Measurements from ENCODE around the gene TAF4. TPM values are rescaled to one million over a fixed set of nuclear protein-coding genes. Genes with fewer than 3 reads are reported as not detected.

Gene TAF4
- total and polyA plus RNA-seq, 8 donors = 14.1 to 21.0 (median 17.1) TPM

DNA sequence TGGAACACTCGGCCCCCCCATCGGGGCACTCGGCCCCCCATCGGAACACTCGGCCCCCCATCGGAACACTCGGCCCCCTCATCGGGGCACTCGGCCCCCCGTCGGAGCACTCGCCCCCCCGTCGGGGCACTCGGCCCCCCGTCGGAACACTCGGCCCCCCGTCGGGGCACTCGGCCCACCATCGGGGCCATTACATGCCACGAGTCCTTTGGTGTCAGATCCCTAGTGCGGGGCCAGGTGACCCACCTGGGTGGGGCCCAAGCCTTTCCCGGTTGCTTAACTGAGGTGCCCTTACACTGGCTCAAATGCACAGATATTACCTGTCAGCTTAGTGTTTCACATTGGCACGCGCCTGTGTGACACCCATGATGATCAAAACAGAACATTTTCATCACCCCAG, 95.9 kb downstream of the TAF4 start:
- Histone ChIP-seq H3K4me1 (no peaks in the 10 kb centered on the region), H3K27ac (no peak overlapping the region), H3K4me3 (no peak overlapping the region), H3K27me3 (peaks cover 13 to 29% of the 10 kb centered on the region in 2 donors), H3K36me3 (peaks cover 0 to 28% of the 10 kb centered on the region in 2 donors), H3K9me3 (no peaks in the 10 kb centered on the region)
- TF ChIP-seq, protein P1, sequence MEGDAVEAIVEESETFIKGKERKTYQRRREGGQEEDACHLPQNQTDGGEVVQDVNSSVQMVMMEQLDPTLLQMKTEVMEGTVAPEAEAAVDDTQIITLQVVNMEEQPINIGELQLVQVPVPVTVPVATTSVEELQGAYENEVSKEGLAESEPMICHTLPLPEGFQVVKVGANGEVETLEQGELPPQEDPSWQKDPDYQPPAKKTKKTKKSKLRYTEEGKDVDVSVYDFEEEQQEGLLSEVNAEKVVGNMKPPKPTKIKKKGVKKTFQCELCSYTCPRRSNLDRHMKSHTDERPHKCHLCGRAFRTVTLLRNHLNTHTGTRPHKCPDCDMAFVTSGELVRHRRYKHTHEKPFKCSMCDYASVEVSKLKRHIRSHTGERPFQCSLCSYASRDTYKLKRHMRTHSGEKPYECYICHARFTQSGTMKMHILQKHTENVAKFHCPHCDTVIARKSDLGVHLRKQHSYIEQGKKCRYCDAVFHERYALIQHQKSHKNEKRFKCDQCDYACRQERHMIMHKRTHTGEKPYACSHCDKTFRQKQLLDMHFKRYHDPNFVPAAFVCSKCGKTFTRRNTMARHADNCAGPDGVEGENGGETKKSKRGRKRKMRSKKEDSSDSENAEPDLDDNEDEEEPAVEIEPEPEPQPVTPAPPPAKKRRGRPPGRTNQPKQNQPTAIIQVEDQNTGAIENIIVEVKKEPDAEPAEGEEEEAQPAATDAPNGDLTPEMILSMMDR (IDR thresholded peaks at IDR 0.05) = no peak
- intact Hi-C loops (cut with DNase I) = no loop called here
- DNase-seq (peak in 1 of 4 donors; percentile 44), ATAC-seq (no peak)

DNA sequence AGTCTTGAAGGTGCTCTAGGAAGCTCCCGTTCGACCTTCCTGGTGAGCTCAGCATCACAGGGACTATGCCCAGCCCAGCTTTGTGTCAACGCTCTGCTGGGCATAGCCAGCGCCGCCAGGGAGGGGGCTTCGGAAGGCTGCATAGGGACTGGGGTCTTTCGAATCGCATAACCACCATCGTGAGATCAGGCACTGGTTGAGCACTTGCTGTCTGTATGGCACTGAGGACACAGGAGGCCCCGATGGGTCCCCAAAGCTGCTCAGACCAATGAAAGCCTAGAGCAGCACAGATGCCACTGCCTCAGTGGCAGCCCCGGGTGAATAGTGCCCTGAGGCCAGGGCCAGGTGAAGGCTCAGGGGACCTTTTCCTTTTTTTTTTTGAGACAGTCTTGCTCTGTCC, 96.7 kb downstream of the TAF4 start:
- intact Hi-C loops (cut with DNase I) = no loop called here
- DNase-seq = no peak
- ATAC-seq = no peak
- H3K4me1 ChIP-seq = no peaks in the 10 kb centered on the region
- no peak overlapping the region for H3K4me3 ChIP-seq
- no peak overlapping the region for H3K27ac ChIP-seq
- H3K36me3 ChIP-seq = peaks cover 0 to 20% of the 10 kb centered on the region in 2 donors
- H3K27me3 ChIP-seq = peaks cover 14 to 38% of the 10 kb centered on the region in 2 donors
- H3K9me3 ChIP-seq = no peaks in the 10 kb centered on the region
- TF ChIP-seq, protein P1 (IDR thresholded peaks at IDR 0.05) = no peak

DNA sequence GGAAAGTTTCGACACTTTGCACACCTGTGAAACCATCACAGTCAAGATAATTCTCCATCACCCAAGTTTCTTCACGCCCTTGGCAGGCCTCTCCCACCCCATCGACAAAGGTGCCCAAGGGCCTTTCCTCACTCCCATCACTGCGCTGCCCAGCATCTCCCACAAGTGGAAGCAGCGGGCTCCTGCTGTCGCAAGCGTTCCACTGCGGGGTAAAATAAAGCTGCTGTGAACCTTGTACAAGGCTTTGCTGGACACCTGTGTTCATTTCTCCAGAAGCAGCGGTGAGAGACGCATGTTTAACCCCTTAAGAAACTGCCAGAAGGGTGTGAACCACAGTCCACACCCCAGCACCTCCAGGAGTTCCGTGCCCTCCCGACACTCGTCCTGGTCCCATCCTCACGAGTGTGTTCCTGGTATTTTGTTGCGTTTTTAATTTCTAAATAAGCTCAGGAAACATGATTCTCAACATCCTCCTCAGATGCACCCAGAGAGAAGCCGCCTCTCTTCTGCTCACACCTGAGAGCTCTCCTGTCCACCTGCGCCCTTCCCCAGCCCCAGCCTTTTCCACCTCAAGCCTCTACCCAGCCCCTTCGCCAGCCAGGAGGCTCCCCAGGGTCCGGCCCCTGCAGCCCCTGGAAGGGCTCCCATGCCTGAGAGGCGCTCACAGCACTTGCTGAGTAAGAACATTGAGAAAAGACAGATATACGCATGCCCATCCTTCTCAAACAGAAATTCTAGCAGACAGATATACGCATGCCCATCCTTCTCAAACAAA, 97.5 kb downstream of the TAF4 start:
- Histone ChIP-seq H3K27me3 (peaks cover 14 to 45% of the 10 kb centered on the region in 2 donors), H3K36me3 (peaks cover 0 to 13% of the 10 kb centered on the region in 2 donors), H3K4me3 (no peak overlapping the region), H3K4me1 (no peaks in the 10 kb centered on the region), H3K9me3 (no peaks in the 10 kb centered on the region), H3K27ac (no peak overlapping the region)
- intact Hi-C loops (cut with DNase I) = no loop called here
- DNase-seq (peak in 1 of 4 donors; percentile 48), ATAC-seq (no peak)
- TF ChIP-seq, protein P1 (IDR thresholded peaks at IDR 0.05) = no peak

DNA sequence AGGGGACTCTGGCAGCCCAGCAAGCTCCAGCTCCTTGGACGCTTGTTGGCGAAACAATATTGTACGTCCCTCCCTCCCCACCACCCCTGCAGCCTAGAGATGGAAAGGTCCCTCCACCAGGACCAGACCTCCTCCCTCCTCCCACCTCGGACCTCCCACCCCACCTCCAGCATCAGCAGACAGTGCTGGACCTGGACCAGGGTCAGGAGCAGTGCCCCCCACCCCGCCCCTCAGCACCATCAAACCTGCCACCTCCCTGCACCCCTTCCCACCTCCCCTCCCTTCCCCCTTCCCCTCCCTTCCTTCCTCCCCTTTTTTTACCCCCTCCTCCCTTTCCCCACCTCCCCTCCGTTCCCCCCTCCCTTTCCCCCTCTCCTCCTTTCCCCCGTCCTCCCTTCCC, 98.4 kb downstream of the TAF4 start:
- DNase-seq (no peak), ATAC-seq (no peak)
- H3K4me3 ChIP-seq = no peak overlapping the region
- peaks cover 14 to 48% of the 10 kb centered on the region in 2 donors for H3K27me3 ChIP-seq
- H3K9me3 ChIP-seq = no peaks in the 10 kb centered on the region
- intact Hi-C loops (cut with DNase I) = no loop called here
- H3K36me3 ChIP-seq = peaks cover 0 to 3% of the 10 kb centered on the region in 2 donors
- H3K27ac ChIP-seq = no peak overlapping the region
- no peaks in the 10 kb centered on the region for H3K4me1 ChIP-seq
- TF ChIP-seq, protein P1 (IDR thresholded peaks at IDR 0.05) = no peak

DNA sequence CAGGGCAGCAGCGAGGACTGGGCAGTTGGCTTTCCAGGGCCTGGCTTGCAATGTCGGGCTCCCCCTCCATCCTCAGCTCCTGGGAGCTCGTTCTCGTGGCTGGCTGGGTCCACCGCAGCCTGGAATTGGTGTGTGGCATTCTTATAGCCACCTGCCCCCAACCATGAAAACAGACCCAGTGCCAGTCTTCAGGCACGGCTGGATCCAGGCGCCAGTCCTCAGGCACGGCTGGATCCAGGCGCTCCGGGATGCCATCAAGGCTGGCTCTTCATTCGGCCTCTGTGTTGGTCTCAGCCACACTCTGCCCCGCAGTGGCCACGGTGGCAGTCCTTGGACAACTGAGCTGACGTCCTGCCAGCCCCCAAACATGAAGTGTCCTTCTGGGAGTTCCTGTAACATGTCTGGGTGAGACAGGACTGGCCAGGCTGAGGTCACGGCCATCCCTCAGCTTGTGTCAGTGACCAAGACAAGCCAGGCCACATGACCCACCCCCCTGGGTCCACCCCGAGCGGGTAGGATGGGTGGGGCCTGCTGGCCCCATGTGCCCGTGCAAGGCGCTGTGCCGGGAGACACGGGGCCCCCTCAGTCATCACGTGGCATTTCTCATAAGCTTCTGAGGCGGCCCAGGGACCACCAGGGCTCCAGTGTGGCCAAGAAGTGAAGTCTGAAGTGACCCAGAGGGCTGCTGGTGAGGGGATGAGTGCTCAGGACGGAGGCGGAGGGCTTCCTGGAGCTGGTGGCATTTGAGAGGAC, 99.0 kb downstream of the TAF4 start:
- ATAC-seq (no peak), DNase-seq (peak in 1 of 4 donors; percentile 63)

More for the DNA sequence above, 99.0 kb downstream of the TAF4 start:
- intact Hi-C loops (cut with DNase I) = no loop called here
- no peaks in the 10 kb centered on the region for H3K36me3 ChIP-seq
- H3K4me1 ChIP-seq = no peaks in the 10 kb centered on the region
- H3K9me3 ChIP-seq = no peaks in the 10 kb centered on the region
- TF ChIP-seq, protein P1 (IDR thresholded peaks at IDR 0.05) = no peak
- H3K27ac ChIP-seq = no peak overlapping the region
- peaks cover 14 to 48% of the 10 kb centered on the region in 2 donors for H3K27me3 ChIP-seq
- no peak overlapping the region for H3K4me3 ChIP-seq
